Measurements from ENCODE around the gene NF2.

Gene NF2

GRCh38 chr22:29638678-29639077 is 35.2 kb downstream of the NF2 start:
- ATAC-seq = no peak
- TF ChIP-seq CSRNP3 (CRISPR knock-in tag; IDR thresholded peaks at IDR 0.05) (no peak), GLIS3 (CRISPR knock-in tag; IDR thresholded peaks at IDR 0.05) (no peak), ESRRG (CRISPR knock-in tag; IDR thresholded peaks at IDR 0.05) (no peak), ISL1 (CRISPR knock-in tag; IDR thresholded peaks at IDR 0.05) (no peak), RARB (CRISPR knock-in tag; IDR thresholded peaks at IDR 0.05) (no peak), CSDC2 (CRISPR knock-in tag; IDR thresholded peaks at IDR 0.05) (no peak)

GRCh38 chr22:29639096-29639495 is 35.7 kb downstream of the NF2 start:
- no peak for ATAC-seq
- TF ChIP-seq ZNF70 (CRISPR knock-in tag; IDR thresholded peaks at IDR 0.05) (no peak), TSHZ2 (CRISPR knock-in tag; IDR thresholded peaks at IDR 0.05) (no peak), GLIS3 (CRISPR knock-in tag; IDR thresholded peaks at IDR 0.05) (no peak), CREB5 (CRISPR knock-in tag; IDR thresholded peaks at IDR 0.05; ENCODE audit: low read depth) (no peak)

- no peak for TF ChIP-seq PPARA (CRISPR knock-in tag; IDR thresholded peaks at IDR 0.05; ENCODE audit: borderline replicate concordance)
- no peak for TF ChIP-seq RARB (CRISPR knock-in tag; IDR thresholded peaks at IDR 0.05)
- no peak for TF ChIP-seq ZC3H10 (CRISPR knock-in tag; IDR thresholded peaks at IDR 0.05)
- no peak for TF ChIP-seq CSRNP3 (CRISPR knock-in tag; IDR thresholded peaks at IDR 0.05)
- TF ChIP-seq ZNF70 (CRISPR knock-in tag; IDR thresholded peaks at IDR 0.05) = no peak
- no peak for TF ChIP-seq ZFP30 (CRISPR knock-in tag; IDR thresholded peaks at IDR 0.05)
- TF ChIP-seq OSR1 (CRISPR knock-in tag; IDR thresholded peaks at IDR 0.05) = no peak
- no peak for TF ChIP-seq ZFP3 (CRISPR knock-in tag; IDR thresholded peaks at IDR 0.05)
- no peak for TF ChIP-seq ISL1 (CRISPR knock-in tag; IDR thresholded peaks at IDR 0.05)
- TF ChIP-seq TOX (CRISPR knock-in tag; IDR thresholded peaks at IDR 0.05; ENCODE audit: borderline replicate concordance) = no peak
- no peak for TF ChIP-seq TSHZ2 (CRISPR knock-in tag; IDR thresholded peaks at IDR 0.05)
These were observed 37.7 kb downstream of the NF2 start for GRCh38 chr22:29641042-29641699.

GRCh38 chr22:29641700-29642330 is 38.4 kb downstream of the NF2 start:
- no peak for ATAC-seq

More at GRCh38 chr22:29641042-29641699, 37.7 kb downstream of the NF2 start:
- ATAC-seq = no peak

More at GRCh38 chr22:29641700-29642330, 38.4 kb downstream of the NF2 start:
- TF ChIP-seq ZFP30 (CRISPR knock-in tag; IDR thresholded peaks at IDR 0.05) (no peak), ARNTL (CRISPR knock-in tag; IDR thresholded peaks at IDR 0.05; ENCODE audit: borderline replicate concordance, low read depth) (no peak), ISL1 (CRISPR knock-in tag; IDR thresholded peaks at IDR 0.05) (no peak), BACH2 (CRISPR knock-in tag; IDR thresholded peaks at IDR 0.05; ENCODE audit: borderline replicate concordance) (no peak), RARB (CRISPR knock-in tag; IDR thresholded peaks at IDR 0.05) (no peak), TOX (CRISPR knock-in tag; IDR thresholded peaks at IDR 0.05; ENCODE audit: borderline replicate concordance) (no peak)

Data from SK-N-SH treated with all-trans-retinoic acid at 6 μM for 48 hours (cell line).